Glomerular endothelial cell (primary cell): ENCODE measurements around the gene PAK1. TPM values are rescaled to one million over a fixed set of nuclear protein-coding genes. Genes with fewer than 3 reads are reported as not detected.

Experiments
- total RNA-seq: library from RNA; depleted of rRNA; stranded (reverse); fragments of >200 nt; gene quantifications from 2 replicates; pipeline ENCODE4 v1.2.3, GENCODE V29; 2015

The PAK1 gene
- total RNA-seq, 1 donor from 2014 or later = 13.1 TPM

Other genes starting within 250 kb of the PAK1 start
- gene GDPD4, start 172.4 kb downstream of the PAK1 start, total RNA-seq = not detected in 2 replicates
- gene AQP11, start 115.9 kb upstream of the PAK1 start, total RNA-seq = 0.18 TPM in 1 of 2 replicates, not detected in the other
- gene CLNS1A, start 163.7 kb upstream of the PAK1 start, total RNA-seq = 82.1 and 114 TPM in 2 replicates